SW480 (cell line): ENCODE data around the gene DMRTA1.
A peak's percentile ranks its signal among the peaks of the same experiment; 100 is the strongest.
"Not testable (repeated sequence)": the region's sequence is repeated elsewhere in the genome, so short reads cannot be mapped to it uniquely, and the experiment has no call there.

ENCODE experiments used
- DNase-seq: peaks from one replicate; pipeline ENCODE4 v3.0.0-alpha.2; 2016; ENCODE audit warnings: low spot score

The DMRTA1 gene, protein sequence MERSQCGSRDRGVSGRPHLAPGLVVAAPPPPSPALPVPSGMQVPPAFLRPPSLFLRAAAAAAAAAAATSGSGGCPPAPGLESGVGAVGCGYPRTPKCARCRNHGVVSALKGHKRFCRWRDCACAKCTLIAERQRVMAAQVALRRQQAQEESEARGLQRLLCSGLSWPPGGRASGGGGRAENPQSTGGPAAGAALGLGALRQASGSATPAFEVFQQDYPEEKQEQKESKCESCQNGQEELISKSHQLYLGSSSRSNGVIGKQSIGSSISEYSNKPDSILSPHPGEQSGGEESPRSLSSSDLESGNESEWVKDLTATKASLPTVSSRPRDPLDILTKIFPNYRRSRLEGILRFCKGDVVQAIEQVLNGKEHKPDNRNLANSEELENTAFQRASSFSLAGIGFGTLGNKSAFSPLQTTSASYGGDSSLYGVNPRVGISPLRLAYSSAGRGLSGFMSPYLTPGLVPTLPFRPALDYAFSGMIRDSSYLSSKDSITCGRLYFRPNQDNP

DNA sequence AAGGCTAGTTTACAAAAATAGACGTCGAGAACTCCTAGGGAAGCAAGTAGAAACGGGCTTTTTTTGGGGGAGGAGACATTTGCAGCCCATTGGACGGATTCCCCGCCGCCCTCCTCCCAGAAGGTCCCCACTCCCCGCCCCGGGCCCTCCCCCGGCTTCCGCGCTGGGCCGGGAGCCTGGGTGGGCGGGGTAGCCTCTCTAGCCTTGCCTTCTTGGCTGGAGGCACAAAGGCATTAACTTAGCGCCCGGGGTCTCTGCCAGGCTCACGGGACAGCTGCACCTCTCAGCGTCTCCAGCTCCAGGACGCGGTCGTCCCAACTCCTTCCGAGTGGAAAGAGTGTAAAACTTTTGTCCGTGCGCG is at the start of gene DMRTA1:
Gene DMRTA1, plus strand, starts transcription at position 236 of the 361 bp plus-strand sequence. CDS start 242 bp downstream, outside the sequence.
- no peak for DNase-seq

DNA sequence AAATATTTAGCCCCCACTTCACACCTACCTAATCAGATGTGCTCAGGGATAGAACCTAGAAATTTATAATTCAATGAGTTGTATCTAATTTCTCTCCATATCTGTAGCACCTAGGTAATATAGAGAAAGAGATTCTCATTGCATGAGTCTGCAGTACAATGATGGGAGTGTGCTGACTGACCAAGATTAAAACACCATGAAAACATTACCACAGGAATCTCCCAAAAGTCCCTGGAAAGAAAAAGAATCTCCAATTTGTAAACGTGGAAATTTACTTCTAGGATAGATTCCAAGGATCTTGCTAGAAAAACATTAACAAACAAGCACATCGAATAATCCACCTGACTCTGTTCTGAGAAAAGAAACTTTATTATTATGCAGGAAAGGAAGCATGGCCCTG is 45.0 kb upstream of the DMRTA1 start:
- DNase-seq, result no peak

DNA sequence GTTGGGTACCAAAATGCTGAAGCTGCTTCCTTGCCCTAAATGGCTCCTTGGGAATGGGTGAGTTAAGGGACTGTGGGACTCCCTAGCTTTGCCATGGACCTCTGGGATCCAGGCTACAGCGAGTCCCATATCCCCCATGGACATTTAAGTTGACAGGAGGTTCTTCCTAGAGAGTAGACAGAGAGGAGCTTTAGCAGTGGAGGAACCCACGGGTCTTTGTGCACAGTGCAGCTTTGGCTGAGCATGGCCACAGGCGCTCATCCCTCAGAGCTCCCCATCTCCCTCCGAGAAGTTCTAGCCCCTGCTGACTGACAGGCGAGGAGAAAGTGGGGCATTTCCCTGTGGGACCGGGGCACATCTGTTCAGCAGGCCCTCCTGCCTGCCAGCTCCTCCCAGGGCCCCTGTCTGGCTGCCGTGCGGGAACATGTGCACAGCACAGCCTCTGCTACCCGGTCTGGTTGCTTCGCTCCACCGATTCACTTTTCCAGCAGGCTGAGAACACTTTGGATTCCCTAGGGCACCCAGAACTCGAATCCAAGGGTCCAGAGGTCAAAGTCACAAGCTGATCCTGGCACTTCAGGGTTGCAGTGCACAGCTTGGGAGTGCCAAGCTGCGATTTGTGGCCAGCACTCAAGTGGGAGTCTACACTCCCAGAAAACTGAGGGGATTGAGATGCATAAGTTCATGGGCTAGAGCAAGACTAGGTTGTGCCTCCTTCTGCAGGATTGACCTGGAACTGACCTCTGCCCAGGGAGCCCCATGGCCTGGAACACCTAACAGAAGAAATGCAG is 40.6 kb upstream of the DMRTA1 start:
- DNase-seq, result no peak

DNA sequence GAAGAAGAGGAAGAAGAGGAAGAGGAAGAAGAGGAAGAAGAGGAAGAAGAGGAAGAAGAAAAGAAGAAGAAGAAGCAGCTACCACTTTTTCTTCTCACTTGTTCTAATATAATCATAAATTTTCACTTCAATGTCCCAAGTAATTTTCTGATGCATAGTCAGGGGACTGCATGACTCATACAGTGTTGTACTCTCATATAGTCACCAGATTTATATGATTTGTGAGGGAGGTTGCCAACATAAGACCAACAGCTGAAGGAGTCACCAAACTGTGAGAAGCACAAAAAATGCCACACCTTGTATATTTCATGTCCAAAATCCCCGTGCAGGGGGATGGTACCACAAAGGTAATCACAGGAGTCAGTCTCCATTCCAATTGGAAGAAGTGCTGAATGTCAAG is 32.7 kb upstream of the DMRTA1 start:
- DNase-seq, result no peak

DNA sequence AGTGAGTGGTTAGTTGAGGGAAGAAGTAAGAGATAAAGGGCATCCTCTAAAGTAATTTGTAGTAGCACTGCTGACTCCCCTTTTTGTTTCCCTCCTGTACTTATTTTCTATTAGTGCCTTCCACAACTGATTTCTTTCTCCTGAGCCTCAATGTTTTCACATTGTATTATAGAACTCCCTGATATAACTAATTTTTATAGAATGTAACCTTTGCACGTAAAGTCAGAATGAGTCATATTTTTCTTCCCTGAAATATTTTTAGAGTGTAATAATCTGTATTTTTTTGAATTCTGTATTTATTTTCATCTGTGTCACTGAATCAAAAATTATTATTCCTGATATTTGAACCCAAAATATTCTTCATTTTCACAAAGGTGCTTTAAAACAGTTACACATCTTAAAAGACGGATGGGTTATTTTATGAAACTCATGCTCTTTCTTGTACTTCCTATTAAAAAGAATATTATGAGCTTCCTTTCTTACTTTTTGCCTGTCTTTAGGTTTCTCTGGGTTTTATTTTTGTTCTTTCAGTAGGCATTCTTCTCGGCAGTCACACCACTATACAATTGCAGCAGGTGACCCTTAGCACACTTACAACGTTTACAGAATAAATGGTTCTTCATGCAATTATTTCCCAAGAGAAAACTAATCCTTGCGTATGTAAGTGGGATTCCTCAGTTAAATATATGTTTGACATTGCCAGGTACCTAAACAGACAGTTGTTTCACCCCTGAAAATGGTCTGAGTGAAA is 30.5 kb upstream of the DMRTA1 start:
- no peak for DNase-seq

DNA sequence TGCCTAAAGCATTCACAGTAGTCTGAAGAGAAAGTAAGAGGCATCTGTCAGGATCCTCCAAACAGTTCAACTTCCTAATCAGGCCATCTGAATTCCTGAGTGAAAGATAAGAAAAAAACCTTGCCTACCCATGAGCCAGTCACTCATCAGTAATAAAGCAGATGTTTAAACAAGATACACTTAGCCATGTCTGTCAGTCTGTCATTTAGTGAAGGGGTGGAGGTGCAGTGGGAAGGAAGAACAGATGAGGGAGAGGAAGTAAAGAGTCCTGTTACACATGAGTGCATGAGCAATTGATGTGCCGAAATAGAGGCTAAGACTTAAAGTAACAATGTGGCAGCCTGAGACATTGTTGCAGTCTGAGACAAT is 29.9 kb upstream of the DMRTA1 start:
- DNase-seq, result no peak

DNA sequence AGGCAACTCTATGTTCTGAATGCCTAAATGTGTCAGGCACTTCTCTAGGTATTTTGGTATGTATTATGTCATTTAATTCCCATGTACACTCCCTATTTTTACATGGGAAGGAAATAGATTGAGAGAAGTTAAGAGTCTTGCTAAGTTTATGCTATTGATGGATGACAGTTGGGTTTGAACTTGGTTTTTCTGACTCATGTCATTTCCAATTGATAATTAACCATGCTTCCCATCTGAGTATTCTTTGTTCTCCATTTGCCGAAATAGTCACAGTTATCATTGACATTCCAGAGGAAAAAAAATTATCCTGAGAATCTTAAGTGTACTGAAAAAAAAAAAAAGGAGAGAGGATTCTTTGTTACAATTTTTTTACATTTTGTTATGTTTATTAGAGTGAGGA is 23.1 kb upstream of the DMRTA1 start:
- DNase-seq, result no peak

DNA sequence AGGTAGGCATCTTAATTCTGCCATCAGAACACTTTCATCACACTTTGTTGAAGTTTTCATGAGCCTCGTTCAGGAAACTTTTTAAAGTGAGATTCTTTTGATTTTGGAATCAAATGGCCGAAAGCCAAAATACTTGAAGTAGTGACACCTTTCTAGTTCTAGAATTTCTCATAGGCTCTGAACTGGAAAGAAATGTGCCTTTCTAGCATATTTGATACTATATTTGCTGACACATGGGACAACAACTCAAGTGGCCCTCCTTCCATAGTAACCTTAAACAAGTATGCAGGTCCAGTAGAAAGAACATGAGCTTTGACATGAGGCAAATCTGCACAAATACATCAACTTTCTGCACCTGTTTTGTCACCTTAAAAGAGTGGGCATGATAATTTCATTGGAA is 22.0 kb upstream of the DMRTA1 start:
- DNase-seq, result no peak

DNA sequence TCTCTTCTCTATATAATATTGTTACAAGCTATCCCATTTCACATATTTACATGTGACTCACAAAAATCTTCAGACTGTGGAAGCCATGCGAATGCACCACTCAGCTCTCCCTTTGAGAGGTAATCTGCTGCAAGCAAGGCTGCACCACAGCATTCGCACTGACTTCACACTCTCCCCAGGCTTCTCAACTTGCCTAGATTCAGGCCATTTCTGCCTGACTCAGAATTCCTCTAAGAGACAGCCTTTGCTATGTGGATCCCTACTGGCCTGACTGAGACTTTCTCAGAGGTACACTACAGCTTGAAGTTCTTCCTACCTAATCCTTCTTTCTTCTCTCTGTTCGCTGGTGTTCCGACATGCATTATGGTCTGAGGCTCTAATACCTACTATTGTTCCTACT is 21.1 kb upstream of the DMRTA1 start:
- DNase-seq, result no peak

DNA sequence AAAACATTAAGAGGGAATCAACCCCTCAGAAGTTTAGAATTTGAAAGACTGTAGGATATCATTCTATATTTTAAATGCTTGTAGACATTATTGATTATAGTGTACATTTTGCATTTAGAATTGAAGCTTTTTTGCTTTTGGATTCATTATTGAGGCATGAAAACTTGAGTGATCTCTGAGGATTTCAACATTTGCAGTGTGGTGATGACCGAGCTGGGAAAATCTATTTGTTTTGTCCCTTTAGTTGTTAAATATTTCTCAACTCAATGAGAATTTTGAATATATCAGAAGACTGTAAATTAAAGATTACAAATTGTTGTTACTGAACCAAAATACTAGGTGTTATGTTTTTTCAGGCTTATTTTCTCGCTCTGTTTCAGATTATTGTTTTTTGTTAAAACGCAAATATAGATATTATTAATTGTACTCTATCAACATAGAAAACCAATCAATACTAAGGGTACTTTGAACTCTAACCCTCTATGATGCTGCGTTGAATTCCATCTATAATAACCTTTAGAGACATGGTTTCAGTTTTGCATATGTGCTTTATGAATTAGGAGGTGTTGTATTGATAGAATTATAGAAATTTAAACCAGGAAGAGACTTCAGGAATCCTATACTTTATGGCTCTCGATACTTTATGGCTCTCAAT is 19.3 kb upstream of the DMRTA1 start:
- DNase-seq, result no peak

DNA sequence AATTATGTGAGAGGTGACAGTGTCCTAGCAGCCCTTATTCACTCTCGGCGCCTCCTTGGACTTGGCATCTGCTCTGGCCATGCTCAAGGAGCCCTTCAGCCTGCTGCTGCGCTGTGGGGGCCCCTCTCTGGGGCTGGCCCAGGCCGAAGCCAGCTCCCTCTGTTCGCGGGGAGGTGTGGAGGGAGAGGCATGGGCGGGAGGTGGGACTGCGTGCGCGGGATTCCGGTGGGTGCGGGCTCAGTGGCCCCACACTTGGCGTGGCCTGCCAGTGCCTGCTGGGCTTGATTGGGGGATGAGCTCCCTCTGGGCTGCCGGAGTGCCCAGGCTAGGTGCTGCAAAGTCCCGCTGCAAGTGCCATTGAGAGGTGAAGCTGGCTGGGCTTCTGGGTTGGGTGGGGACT is 12.9 kb upstream of the DMRTA1 start:
- no peak for DNase-seq

DNA sequence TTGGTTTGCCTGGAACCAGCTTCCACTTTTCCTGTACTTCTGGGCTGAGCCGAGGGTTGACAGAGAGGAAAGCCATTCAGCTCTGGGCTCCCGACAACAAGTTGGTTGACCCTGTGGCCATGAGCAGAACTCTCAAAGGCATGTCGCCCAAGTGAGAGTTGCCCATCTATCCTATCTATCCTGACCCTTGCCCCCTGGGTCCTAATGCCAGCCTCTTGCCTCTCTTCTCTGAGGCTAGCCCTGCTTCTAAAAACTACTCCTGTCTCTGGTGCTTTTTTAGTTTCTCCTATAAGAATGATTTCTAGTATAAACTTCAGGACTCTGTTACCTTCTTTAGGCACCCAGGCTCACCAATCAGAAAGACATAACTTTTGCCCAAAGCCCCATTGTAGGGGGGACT is 11.4 kb upstream of the DMRTA1 start:
- not testable (repeated sequence) for DNase-seq

DNA sequence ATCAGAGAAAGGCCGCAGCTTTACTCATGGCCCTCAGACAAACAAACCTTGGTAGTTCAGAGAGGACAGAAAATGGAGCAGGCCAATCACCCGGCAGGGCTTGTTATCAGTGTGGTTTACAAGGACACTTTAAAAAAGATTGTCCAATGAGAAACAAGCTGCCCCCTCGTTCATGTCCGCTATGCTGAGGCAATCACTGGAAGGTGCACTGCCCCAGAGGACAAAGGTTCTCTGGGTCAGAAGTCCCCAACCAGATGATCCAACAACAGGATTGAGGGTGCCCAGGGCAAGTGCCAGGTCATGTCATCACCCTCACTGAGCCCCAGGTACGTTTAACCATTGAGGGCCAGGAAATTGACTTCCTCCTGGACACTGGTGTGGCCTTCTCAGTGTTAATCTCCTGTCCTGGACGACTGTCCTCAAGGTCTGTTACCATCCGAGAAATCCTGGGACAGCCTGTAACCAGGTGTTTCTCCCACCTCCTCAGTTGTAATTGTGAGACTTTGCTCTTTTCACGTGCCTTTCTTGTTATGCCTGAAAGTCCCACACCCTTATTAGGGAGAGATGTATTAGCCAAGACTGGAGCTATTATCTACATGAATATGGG is 9.1 kb upstream of the DMRTA1 start:
- DNase-seq, result not testable (repeated sequence)

DNA sequence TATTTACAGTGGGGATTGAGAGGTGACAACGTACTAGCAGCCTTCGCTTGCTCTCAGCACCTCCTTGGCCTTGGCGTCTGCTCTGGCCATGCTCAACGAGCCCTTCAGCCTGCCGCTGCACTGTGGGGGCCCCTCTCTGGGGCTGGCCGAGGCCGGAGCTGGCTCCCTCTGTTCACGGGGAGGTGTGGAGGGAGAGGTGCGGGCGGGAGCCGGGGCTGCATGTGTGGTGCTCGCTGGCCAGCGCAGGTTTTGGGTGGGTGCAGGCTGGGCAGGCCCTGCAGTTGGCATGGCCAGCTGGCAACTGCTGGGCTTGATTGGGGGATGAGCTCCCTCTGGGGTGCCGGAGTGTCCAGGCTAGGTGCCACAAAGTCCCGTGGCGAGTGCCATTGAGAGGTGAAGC is 5.8 kb upstream of the DMRTA1 start:
- DNase-seq, result no peak

DNA sequence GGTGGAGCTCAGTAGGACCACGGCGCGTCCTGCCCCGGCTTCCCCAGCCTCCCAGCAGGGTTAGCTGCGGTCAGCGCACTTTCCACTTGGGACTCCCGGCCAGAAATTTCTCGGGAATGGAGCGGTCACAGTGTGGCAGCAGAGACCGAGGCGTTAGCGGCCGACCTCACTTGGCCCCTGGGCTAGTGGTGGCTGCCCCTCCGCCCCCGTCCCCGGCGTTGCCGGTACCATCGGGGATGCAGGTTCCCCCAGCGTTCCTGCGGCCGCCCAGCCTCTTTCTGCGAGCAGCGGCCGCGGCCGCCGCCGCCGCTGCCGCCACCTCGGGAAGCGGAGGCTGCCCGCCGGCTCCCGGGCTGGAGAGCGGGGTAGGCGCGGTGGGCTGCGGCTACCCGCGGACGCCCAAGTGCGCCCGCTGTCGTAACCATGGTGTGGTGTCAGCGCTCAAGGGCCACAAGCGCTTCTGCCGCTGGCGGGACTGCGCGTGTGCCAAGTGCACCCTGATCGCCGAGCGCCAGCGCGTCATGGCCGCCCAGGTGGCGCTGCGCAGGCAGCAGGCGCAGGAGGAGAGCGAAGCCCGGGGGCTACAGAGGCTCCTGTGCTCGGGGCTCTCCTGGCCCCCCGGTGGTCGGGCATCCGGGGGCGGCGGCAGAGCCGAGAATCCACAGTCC is 460 bp downstream of the DMRTA1 start:
- no peak for DNase-seq

DNA sequence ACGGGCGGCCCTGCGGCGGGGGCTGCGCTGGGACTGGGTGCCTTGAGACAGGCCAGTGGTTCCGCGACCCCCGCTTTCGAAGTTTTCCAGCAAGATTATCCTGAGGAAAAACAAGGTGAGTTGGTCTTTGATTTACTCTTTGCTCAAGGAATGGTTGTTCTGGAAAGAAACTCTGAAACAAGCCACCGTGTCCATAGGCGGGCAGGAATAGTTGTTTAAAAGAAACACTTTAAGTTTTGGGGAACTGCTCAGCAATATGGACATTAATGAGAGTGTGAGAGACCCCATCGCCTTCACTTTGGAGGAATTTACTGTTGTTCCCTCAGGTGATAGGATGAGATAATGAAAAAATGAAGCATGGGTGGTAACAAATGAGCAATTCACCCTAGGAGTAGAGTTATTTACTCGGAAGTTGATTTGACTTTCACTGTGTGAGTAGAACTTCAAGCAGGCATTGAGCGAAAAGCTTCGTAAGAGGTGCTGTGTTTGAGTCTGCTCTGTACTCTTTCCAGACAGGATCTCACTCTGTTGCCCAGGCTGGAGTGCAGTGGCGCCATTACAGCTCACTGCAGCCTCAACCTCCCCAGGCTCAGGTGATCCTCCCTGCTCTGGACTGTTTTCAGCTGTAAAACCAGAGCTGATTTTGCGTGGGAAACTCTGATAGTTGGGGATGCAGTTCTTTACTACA is 1.1 kb downstream of the DMRTA1 start:
- DNase-seq, result no peak

DNA sequence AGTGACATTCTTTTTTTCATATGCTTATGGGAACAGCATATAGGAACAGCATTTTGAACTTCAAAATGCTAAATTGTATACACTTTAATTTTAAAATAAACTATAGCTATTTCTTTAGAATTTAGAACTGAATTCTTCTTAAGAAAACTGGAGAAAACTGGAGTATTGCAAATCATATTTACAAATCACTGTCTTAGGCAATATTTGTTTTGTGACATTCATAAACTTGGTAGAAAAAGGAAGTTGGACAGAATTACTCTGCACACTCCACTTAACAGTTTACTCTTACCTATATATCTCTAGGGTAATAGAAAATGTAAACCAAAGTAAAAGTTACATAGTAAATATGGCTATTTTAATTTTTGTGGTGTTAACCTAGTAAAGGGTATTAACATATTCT is 3.1 kb downstream of the DMRTA1 start:
- DNase-seq, result no peak

DNA sequence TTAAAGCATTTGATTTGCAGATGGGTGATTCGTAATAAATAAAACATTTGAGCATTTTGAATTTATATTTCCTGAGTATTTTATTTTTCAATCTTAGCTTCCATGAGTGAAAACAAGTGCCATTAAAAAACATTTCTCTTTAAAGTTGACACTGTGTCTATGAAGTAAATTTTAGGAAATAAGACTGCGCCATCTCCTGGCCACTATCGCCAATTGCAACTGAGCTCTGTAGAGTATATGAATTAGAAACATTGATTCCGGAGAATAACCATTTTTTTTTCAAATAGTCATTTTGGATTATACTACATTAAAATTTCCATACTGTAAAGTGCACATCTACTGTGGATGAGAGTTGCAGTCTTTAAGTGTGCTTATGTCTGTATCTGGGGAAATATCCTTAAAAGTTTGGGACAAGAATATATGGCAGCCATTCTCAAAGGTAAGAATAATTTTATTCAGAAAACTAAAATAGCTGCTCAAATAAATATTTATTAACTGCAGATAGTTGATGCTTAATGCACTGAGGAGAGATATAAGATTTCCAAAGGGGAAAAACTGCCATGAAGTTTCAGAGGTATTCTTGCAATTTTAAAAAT is 5.9 kb downstream of the DMRTA1 start:
- peak; percentile 15 for DNase-seq

DNA sequence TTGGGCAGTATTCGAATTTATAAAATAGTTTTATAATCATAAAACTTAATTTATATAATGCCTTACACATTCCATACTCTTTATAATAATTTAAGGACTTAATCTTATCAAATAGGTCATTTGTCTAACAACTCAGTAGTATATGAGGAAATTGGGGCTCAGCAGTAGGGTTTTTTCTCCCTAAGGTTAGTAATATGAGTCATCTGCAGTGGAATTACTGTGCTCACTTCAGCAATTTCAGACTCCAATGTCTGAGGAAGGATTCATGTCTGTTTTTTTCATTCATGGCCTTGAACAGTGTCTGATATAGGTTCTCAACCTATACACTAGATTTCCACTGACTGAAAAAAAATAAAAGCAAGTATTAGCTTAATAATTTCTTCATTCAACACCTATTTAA is 7.4 kb downstream of the DMRTA1 start:
- no peak for DNase-seq

DNA sequence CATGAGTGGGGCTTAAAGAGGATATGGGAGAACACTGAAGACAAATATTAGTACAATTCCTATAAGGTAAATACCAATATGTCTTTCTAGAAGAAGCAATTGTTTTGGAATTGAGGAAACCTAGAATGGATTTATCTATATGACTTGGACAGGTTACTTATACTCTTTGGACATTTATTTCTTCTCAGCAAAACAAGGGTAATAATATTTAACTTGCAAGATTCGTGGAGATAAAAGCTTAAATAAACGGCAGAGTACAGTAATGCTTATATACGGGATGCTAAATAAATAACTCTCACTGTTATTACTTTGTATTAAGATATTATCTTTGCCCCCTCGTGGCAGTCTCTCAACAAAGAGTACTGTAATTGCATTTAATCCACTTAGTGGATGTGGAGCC is 8.6 kb downstream of the DMRTA1 start:
- no peak for DNase-seq
